ENCODE data around the gene ZNRD2. TPM values are rescaled to one million over a fixed set of nuclear protein-coding genes. Genes with fewer than 3 reads are reported as not detected.

Gene ZNRD2
- total RNA-seq, 1 experiment from 2014 or later: 66.8 TPM

DNA sequence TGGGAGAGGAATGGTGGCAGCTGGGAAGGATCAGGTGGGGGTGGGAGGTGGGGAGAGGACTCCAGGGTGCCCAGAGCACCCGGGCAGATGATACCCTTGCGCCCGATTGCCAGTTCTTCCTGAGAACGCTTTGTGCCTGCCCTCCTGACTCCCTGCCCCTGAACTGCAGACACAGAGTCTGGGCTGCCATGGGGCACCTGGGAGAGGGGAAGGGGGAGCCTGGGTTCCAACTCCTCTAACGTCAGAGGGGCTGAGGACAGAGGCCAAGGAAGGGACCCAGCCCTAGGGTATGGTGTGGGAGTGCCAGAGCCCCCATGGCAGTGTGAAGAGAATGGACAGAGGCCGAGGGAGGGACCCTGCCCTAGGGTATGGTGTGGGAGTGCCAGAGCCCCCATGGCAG, 26.2 kb downstream of the ZNRD2 start:
- intact Hi-C loops (cut with micrococcal nuclease): no loop called here
- POLR2A ChIA-PET: no interaction called here
- H3K9me3 ChIP-seq (ENCODE audit: control insufficient read depth in 1 of 2, insufficient read depth in 1 of 2, low read depth in 1 of 2, low read length in 2 of 2): no peaks in the 10 kb centered on the region
- no peaks in the 10 kb centered on the region for H3K79me2 ChIP-seq (ENCODE audit: insufficient read depth, low read length)
- H3K9me2 ChIP-seq (ENCODE audit: insufficient read depth): no peaks in the 10 kb centered on the region
- no peak overlapping the region for H2AFZ ChIP-seq (ENCODE audit: low read depth, low read length, poor library complexity, severe bottlenecking)
- peaks cover 12 to 19% of the 10 kb centered on the region in 2 experiments for H3K4me1 ChIP-seq (ENCODE audit: control insufficient read depth in 1 of 2, insufficient read depth in 2 of 2, low read length in 2 of 2)
- no peaks in the 10 kb centered on the region for H4K20me1 ChIP-seq (ENCODE audit: insufficient read depth)
- no peak for TF ChIP-seq JUND (IDR thresholded peaks at IDR 0.05)
- TF ChIP-seq ZBTB33 (IDR thresholded peaks at IDR 0.05; ENCODE audit: extremely low read depth, insufficient replicate concordance, low read length): no peak
- no peak overlapping the region for H3K4me3 ChIP-seq (replicated peaks in 1 of 2; ENCODE audit: low read depth in 1 of 2, low read length in 2 of 2)
- no peak overlapping the region for H3K9ac ChIP-seq (ENCODE audit: low read length)
- H3K4me2 ChIP-seq (ENCODE audit: low read length): no peak overlapping the region
- no TSS peak for BruUV-seq (replicated peaks)
- CTCF ChIA-PET: no interaction called here
- no peaks in the 10 kb centered on the region for H3K27me3 ChIP-seq (ENCODE audit: insufficient read depth, low read length)
- ATAC-seq (no peak), DNase-seq (ENCODE audit: low read depth, low spot score) (no peak)
- peaks cover 0 to 6% of the 10 kb centered on the region in 2 experiments; a peak in 1 of 4 replicates for H3K36me3 ChIP-seq (ENCODE audit: control insufficient read depth in 1 of 2, insufficient read depth in 2 of 2, low read length in 2 of 2)
- H3K27ac ChIP-seq (ENCODE audit: low read depth, low read length): no peak overlapping the region
- RAD21 ChIA-PET (ENCODE audit: low non-redundant PET in 1 of 2, low total read pairs in 2 of 2, uncharacterized antibody in 2 of 2, unreplicated experiment in 2 of 2): no interaction called here

GRCh38 chr11:65598258-65598699, 28.0 kb downstream of the ZNRD2 start:
- intact Hi-C loops (cut with micrococcal nuclease): no loop called here
- ATAC-seq (no peak), DNase-seq (ENCODE audit: low read depth, low spot score) (no peak)
- ChIA-PET RAD21 (ENCODE audit: low non-redundant PET in 1 of 2, low total read pairs in 2 of 2, uncharacterized antibody in 2 of 2, unreplicated experiment in 2 of 2) (no interaction called here), POLR2A (interaction anchor here (0.8 kb wide), 1 partner anchor 11 kb away, joined by 3 read pairs; no protein-coding TSS in a partner anchor), CTCF (no interaction called here)
- Histone ChIP-seq H3K4me3 (replicated peaks in 1 of 2; ENCODE audit: low read depth in 1 of 2, low read length in 2 of 2) (no peak overlapping the region), H3K4me2 (ENCODE audit: low read length) (no peak overlapping the region), H3K4me1 (ENCODE audit: control insufficient read depth in 1 of 2, insufficient read depth in 2 of 2, low read length in 2 of 2) (peaks cover 12 to 19% of the 10 kb centered on the region in 2 experiments), H4K20me1 (ENCODE audit: insufficient read depth) (no peaks in the 10 kb centered on the region), H3K9me3 (ENCODE audit: control insufficient read depth in 1 of 2, insufficient read depth in 1 of 2, low read depth in 1 of 2, low read length in 2 of 2) (no peaks in the 10 kb centered on the region), H3K79me2 (ENCODE audit: insufficient read depth, low read length) (no peaks in the 10 kb centered on the region), H3K36me3 (ENCODE audit: control insufficient read depth in 1 of 2, insufficient read depth in 2 of 2, low read length in 2 of 2) (peaks cover 0 to 6% of the 10 kb centered on the region in 2 experiments; a peak in 1 of 4 replicates), H3K27ac (ENCODE audit: low read depth, low read length) (no peak overlapping the region), H3K9me2 (ENCODE audit: insufficient read depth) (no peaks in the 10 kb centered on the region), H3K27me3 (ENCODE audit: insufficient read depth, low read length) (no peaks in the 10 kb centered on the region), H2AFZ (ENCODE audit: low read depth, low read length, poor library complexity, severe bottlenecking) (no peak overlapping the region), H3K9ac (ENCODE audit: low read length) (no peak overlapping the region)
- BruUV-seq (replicated peaks): no TSS peak
- TF ChIP-seq ZNF274 (IDR thresholded peaks at IDR 0.05; ENCODE audit: low read depth, low read length): no peak
